Astrocyte (in vitro differentiated cells and primary cell): ENCODE results near the gene C10orf90. TPM values are rescaled to one million over a fixed set of nuclear protein-coding genes. Genes with fewer than 3 reads are reported as not detected.

ENCODE experiments used
- DNase-seq: peaks from one replicate; pipeline ENCODE4 v3.0.0-alpha.2; 2010; ENCODE audit warnings: low read depth
- FAIRE-seq: peaks from 2 replicates; lab custom pipeline; 2011; peaks lifted over from hg19 to GRCh38; lab: Jason Lieb, UNC
- H2AFZ ChIP-seq: 2 replicates; pipeline ENCODE4 v1.6.0; 2012; ENCODE audit warnings: low read depth, low read length, inconsistent platforms
- H3K27ac ChIP-seq: 2 replicates; pipeline ENCODE4 v1.5.1; 2011; ENCODE audit warnings: low read depth, low read length, inconsistent platforms
- H3K27me3 ChIP-seq: 2 replicates; pipeline ENCODE4 v1.6.0; 2011; ENCODE audit warnings: low read length, inconsistent platforms; ENCODE audit not compliant: insufficient read depth
- H3K36me3 ChIP-seq: 2 replicates; pipeline ENCODE4 v1.5.1; 2011; ENCODE audit warnings: low read length, inconsistent platforms; ENCODE audit not compliant: insufficient read depth
- H3K4me1 ChIP-seq: 2 replicates; pipeline ENCODE4 v1.5.1; 2011; ENCODE audit warnings: low read length, inconsistent platforms; ENCODE audit not compliant: insufficient read depth
- H3K4me2 ChIP-seq: 2 replicates; pipeline ENCODE4 v1.6.0; 2012; ENCODE audit warnings: low read length, inconsistent platforms
- H3K4me3 ChIP-seq: 2 replicates; pipeline ENCODE4 v1.5.1; 2011; ENCODE audit warnings: low read depth, mild to moderate bottlenecking, low read length, inconsistent platforms; ENCODE audit not compliant: insufficient read depth
- H3K79me2 ChIP-seq: 2 replicates; pipeline ENCODE4 v1.6.0; 2012; ENCODE audit warnings: mild to moderate bottlenecking, low read length, inconsistent platforms; ENCODE audit not compliant: insufficient read depth
- H3K9ac ChIP-seq: 2 replicates; pipeline ENCODE4 v1.6.0; 2012; ENCODE audit warnings: mild to moderate bottlenecking, low read length, inconsistent platforms
- H3K9me3 ChIP-seq: 2 replicates; pipeline ENCODE4 v1.5.1; 2012; ENCODE audit warnings: low read depth, mild to moderate bottlenecking, low read length, inconsistent platforms; ENCODE audit not compliant: insufficient read depth
- H4K20me1 ChIP-seq: 2 replicates; pipeline ENCODE4 v1.6.0; 2012; ENCODE audit warnings: low read length, inconsistent platforms; ENCODE audit not compliant: insufficient read depth
- H3K27ac Mint-ChIP-seq: one replicate; pipeline ENCODE4 v1.8.0; 2021; ENCODE audit warnings: mild to moderate bottlenecking, mixed read lengths; ENCODE audit not compliant: unreplicated experiment
- H3K27me3 Mint-ChIP-seq: one replicate; pipeline ENCODE4 v1.8.0; 2021; ENCODE audit warnings: low read depth, mixed read lengths; ENCODE audit not compliant: unreplicated experiment
- H3K36me3 Mint-ChIP-seq: one replicate; pipeline ENCODE4 v1.8.0; 2021; ENCODE audit warnings: low read depth, mixed read lengths; ENCODE audit not compliant: unreplicated experiment
- H3K4me1 Mint-ChIP-seq: one replicate; pipeline ENCODE4 v1.8.0; 2021; ENCODE audit warnings: low read depth, mixed read lengths; ENCODE audit not compliant: unreplicated experiment
- H3K4me3 Mint-ChIP-seq: one replicate; pipeline ENCODE4 v1.8.0; 2021; ENCODE audit warnings: mild to moderate bottlenecking, moderate library complexity, mixed read lengths; ENCODE audit not compliant: unreplicated experiment
- H3K9me3 Mint-ChIP-seq: one replicate; pipeline ENCODE4 v1.8.0; 2021; ENCODE audit warnings: mild to moderate bottlenecking, mixed read lengths; ENCODE audit not compliant: unreplicated experiment
- EZH2 ChIP-seq: IDR thresholded peaks from 2 replicates; pipeline ENCODE4 v1.6.1; 2012; ENCODE audit warnings: mild to moderate bottlenecking, low read length, inconsistent platforms; ENCODE audit not compliant: insufficient read depth
- total RNA-seq: library from RNA; stranded (reverse); gene quantifications from 2 replicates; pipeline ENCODE4 v1.2.1, GENCODE V29; 2021
- TF ChIP-seq, protein P1 (sequence below): IDR thresholded peaks from 2 replicates; pipeline ENCODE4 v1.5.1; 2011; ENCODE audit warnings: low read depth, mild to moderate bottlenecking, inconsistent platforms, low read length, moderate library complexity; ENCODE audit not compliant: insufficient read depth

C10orf90 gene
- total RNA-seq, 1 donor from 2014 or later, result not detected

DNA sequence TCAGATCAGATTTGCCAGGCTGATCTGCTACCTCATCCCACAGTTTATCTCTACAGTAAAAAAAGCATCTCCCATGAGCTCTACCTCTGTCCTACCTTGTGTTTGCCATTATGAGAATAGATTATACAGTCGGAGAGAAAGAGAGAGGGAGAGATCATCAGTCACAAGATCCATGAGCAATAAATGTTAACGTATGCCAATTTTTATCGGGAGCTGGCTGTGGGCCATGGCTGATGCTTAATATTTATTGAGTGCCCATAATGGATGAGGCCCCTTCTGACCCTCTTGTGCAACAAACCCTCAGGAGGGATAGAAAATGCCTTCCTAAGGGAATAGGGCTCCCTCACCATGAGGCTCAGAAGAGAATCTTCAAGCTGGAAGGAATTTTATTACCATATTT, 52.8 kb downstream of the C10orf90 start:
- Histone ChIP-seq H4K20me1 (no peaks in the 10 kb centered on the region), H3K79me2 (no peaks in the 10 kb centered on the region), H3K36me3 (no peaks in the 10 kb centered on the region), H3K4me2 (no peak overlapping the region), H3K9ac (no peak overlapping the region), H3K9me3 (no peaks in the 10 kb centered on the region), H2AFZ (no peak overlapping the region), H3K4me1 (peaks cover 6% of the 10 kb centered on the region), H3K4me3 (no peak overlapping the region), H3K27me3 (no peaks in the 10 kb centered on the region), H3K27ac (no peak overlapping the region)
- no peak overlapping the region for H3K4me3 Mint-ChIP-seq
- H3K9me3 Mint-ChIP-seq, result peaks cover 5% of the 10 kb centered on the region
- DNase-seq, result no peak
- TF ChIP-seq, protein P1, sequence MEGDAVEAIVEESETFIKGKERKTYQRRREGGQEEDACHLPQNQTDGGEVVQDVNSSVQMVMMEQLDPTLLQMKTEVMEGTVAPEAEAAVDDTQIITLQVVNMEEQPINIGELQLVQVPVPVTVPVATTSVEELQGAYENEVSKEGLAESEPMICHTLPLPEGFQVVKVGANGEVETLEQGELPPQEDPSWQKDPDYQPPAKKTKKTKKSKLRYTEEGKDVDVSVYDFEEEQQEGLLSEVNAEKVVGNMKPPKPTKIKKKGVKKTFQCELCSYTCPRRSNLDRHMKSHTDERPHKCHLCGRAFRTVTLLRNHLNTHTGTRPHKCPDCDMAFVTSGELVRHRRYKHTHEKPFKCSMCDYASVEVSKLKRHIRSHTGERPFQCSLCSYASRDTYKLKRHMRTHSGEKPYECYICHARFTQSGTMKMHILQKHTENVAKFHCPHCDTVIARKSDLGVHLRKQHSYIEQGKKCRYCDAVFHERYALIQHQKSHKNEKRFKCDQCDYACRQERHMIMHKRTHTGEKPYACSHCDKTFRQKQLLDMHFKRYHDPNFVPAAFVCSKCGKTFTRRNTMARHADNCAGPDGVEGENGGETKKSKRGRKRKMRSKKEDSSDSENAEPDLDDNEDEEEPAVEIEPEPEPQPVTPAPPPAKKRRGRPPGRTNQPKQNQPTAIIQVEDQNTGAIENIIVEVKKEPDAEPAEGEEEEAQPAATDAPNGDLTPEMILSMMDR, result no peak
- no peak for TF ChIP-seq EZH2
- no peak for FAIRE-seq
- H3K27me3 Mint-ChIP-seq, result peaks cover 2% of the 10 kb centered on the region
- H3K4me1 Mint-ChIP-seq, result peaks cover 18% of the 10 kb centered on the region
- H3K27ac Mint-ChIP-seq, result no peak overlapping the region
- H3K36me3 Mint-ChIP-seq, result peaks cover 1% of the 10 kb centered on the region

DNA sequence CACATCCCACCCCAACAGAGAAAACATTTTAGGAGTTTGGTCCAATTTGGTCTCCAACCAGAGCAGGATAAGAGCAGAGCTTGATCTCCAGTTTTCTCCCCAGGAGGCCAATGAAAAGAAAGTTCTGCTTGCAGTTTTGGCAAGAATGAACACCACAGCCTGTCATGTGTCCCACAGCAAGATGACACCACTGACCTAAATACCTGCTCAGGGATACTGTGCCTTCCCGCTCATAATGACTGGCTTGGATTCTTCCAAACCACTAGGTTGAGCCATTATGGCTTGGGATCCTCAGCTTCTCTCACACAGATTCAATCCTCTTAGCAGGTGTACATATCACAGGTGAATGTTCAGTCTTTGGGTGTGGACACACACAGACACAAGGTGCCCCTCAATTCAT, 53.3 kb downstream of the C10orf90 start:
- Histone ChIP-seq H2AFZ (no peak overlapping the region), H3K4me1 (peaks cover 6% of the 10 kb centered on the region), H4K20me1 (no peaks in the 10 kb centered on the region), H3K9ac (no peak overlapping the region), H3K79me2 (no peaks in the 10 kb centered on the region), H3K36me3 (no peaks in the 10 kb centered on the region), H3K4me2 (no peak overlapping the region), H3K9me3 (no peaks in the 10 kb centered on the region), H3K27ac (no peak overlapping the region), H3K27me3 (no peaks in the 10 kb centered on the region), H3K4me3 (no peak overlapping the region)
- peaks cover 1% of the 10 kb centered on the region for H3K36me3 Mint-ChIP-seq
- TF ChIP-seq, protein P1, result no peak
- TF ChIP-seq EZH2, result no peak
- H3K27ac Mint-ChIP-seq, result no peak overlapping the region
- FAIRE-seq (no peak), DNase-seq (no peak)
- H3K9me3 Mint-ChIP-seq, result peaks cover 3% of the 10 kb centered on the region
- H3K4me1 Mint-ChIP-seq, result peaks cover 18% of the 10 kb centered on the region
- H3K27me3 Mint-ChIP-seq, result peaks cover 2% of the 10 kb centered on the region
- no peak overlapping the region for H3K4me3 Mint-ChIP-seq

DNA sequence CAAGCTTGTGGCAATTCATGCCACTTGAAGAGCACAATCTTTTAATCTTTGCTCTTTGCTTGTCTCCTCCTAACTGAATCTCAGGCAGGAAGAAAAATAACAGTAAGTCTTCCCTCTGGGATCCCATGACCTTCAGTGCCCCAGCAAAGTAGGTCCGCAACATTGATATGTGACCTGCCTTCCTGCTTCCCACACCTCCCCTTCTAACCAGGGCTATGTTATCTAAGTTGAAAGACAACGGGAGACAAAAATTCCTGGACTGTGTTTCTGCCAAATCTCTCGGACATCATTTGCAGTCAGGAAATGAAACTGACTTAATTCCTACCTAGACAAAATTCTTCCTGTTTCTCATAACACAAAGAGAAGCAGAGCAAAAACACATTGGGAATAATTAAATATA, 53.8 kb downstream of the C10orf90 start:
- Histone ChIP-seq H3K27me3 (no peaks in the 10 kb centered on the region), H3K36me3 (no peaks in the 10 kb centered on the region), H2AFZ (no peak overlapping the region), H3K27ac (no peak overlapping the region), H3K4me3 (no peak overlapping the region), H3K79me2 (no peaks in the 10 kb centered on the region), H3K9ac (no peak overlapping the region), H3K4me1 (peaks cover 6% of the 10 kb centered on the region), H3K4me2 (no peak overlapping the region), H4K20me1 (no peaks in the 10 kb centered on the region), H3K9me3 (no peaks in the 10 kb centered on the region)
- Mint-ChIP-seq H3K27me3 (peaks cover 2% of the 10 kb centered on the region), H3K9me3 (no peaks in the 10 kb centered on the region), H3K27ac (no peak overlapping the region), H3K4me1 (peaks cover 18% of the 10 kb centered on the region), H3K4me3 (no peak overlapping the region), H3K36me3 (peaks cover 1% of the 10 kb centered on the region)
- FAIRE-seq (no peak), DNase-seq (no peak)
- no peak for TF ChIP-seq EZH2
- TF ChIP-seq, protein P1, result no peak
